Dedifferentiated amniotic fluid mesenchymal stem cell (primary cell): ENCODE results near the gene C17orf67.

Experiments used
- DNase-seq: peaks from one replicate; pipeline ENCODE4 v3.0.0-alpha.2; 2016; ENCODE audit errors: extremely low spot score

The C17orf67 gene

DNA sequence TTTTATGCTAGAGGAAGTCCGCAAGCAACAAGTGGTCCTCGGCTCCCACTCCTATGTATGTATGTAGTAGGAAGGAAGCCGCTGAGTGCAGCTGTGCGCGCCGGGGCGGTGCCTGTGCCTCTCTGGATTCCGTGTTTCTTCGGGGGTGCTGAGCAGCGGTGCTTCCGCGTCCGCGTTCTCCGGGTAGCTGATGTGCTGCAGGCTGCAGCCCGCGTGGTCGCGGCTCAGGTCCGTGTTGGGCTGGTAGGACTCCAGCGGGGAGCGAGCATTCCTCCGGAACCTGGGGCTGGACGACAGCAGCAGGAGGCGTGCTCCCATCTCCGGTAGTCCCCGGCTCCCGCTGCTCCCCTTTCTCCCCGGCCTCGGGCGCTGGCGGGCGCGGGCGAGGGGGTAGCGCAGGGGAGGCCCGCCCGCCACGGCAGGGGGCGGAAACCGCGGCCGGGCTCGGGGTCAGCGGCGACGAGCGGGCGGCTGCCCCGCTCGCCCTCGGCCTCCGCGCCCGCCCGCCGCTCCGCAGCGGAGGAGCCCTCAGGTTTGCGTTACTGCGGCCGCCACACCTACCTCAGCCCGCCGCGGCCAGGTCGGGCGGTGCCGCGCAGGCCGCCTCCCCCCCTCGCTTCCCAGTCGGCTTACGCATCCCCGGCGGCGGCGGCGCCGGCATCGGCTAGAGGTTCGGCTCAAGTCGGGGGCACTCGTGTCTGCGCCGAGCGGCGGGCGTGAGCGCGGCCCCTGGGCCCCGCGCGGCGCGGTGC, 487 bp downstream of the C17orf67 start:
- no peak for DNase-seq

DNA sequence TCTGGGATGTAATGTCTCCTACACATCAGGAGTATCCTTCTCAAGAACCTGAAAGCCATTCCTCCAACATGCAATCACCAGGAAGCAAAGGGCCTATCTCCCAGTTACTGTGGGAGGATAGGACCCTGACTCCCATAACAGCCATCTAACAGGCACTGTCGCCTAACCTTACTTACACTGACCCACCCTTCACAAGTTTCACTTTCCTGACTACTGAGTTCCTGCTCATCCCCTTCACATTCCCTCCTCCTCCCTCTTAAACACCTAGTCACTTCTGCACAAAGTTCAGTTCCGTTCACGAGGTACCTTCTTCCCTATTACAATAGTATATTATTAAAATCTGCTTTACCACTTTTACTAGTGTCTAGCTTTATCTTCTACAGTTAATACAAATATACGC, 1.3 kb downstream of the C17orf67 start:
- no peak for DNase-seq

DNA sequence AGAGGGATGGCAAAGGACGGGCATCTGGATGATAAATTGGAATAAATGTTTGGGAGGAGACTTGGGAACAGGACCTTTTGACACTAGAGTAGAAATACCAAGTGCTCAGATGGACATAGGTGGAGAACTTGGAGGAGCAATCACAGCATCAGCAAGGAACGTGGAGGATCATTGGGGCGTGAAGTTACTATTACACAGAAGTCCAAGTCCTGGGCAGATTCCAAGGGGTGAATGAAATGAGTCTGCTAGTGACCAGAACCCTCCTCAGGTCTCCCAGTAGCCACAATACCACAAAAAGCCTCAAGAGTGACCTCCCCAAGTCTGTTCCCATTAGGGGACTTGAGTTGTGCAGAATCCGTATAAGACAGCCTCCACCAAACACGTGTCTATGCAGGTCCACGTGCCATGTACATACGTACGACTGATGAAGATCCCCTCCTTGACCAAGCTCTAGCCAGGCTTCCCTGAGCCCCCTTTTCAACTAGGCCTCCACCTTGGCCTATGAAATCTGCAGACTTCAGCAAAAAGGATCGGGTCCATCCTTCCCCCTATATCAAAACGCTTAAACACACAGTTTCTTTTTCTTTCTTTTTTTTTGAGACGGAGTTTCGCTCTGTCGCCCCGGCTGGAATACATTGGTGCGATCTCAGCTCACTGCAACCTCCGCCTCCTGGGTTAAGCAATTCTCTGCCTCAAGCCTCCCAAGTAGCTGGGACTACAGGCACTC, 2.2 kb downstream of the C17orf67 start:
- DNase-seq = no peak

GRCh38 chr17:56830726-56831368, 2.9 kb downstream of the C17orf67 start:
- no peak for DNase-seq

DNA sequence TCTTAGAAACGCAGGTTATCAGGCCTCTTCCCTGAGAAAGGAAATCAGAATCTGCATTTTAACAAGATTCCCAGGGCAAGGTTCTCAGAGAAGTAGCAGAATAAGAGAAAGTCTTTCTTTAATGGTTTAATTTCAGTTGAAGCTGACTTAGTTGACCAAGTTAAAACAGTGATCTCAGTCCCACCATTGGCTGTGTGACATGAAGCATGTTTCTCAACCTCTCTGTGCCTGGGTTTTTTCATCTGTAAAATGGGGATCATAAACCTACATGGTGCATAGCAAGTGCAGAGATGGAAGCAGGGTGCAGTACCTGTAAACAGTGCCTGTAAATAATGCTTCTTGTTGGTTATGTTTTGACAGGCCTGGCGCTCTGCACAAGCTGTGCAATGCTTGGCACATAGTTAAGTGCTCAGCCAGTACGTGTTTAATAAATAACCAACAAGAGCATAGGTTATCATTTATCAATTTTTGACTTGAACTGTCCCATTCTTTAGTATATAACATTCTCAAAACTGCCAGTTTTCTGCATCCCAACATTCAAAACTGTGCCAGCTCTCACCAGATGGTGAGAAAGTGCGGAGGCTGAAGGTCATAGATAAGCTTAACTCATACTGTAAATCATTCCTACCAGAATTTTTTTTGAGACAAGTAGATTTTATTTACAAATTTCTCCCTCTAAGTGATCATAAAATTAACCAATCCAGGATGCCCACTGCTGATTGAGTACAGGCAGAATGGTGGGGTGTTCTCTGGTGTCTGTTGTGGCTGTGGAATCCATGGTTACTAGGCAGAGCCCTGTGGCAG, 6.9 kb downstream of the C17orf67 start:
- no peak for DNase-seq

DNA sequence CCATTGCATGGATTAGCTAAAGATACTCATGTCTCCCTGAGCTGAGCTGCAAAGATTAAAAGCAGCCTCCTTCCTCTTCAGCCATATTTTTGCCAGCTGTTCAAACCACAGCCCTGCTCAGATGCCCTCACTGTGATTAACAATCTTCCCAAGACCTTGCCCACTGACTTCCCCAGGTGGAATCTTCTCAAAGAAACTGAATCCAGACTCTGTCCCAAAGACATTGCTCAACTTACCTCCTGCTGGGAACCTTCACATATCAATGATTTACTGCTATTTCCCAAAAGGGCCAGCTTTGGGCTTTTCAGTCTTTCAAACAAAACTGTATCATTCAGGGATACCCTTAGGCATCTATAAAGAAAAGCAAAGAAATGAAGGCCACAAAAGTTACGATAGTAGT, 9.2 kb downstream of the C17orf67 start:
- DNase-seq = no peak

DNA sequence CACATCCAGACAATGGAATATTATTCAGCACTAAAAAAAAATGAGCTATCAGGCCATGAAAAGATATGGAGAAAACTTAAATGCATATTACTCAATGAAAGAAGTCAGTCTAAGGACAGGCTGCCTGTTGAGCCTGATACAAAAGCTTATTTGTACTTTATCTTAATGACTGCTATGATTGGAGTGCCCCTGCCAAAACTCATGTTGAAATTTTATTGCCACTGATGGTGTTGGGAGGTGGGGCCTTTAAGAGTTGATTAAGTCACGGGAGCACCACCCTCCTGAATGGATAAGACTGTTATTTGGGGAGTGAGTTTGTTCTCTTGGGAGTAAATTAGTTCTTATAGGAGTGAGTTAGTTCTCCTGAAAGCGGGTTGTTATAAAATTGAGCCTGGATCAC, 9.9 kb downstream of the C17orf67 start:
- DNase-seq = no peak

DNA sequence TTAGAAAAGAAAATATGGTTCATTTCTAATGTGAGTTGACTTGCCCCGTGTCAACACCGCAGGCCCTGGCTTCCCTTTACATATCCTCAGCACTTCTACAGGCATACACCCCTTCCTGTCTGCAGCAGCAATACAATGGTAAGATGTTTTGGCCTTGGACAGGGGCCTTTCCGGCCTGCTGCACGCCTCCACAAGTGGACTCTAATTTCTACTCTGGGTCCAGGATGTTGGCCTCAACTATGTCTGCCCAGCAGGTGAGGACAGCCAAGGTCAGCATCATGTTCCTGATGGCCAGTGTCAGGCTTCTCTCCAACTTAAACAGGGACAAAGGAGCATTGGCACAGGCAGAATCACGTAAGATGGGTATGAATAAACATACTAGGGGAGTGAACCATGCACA, 11.0 kb downstream of the C17orf67 start:
- no peak for DNase-seq

- DNase-seq = no peak
These were observed 11.7 kb downstream of the C17orf67 start for GRCh38 chr17:56821847-56822534.

GRCh38 chr17:56820207-56820606, 13.5 kb downstream of the C17orf67 start:
- no peak for DNase-seq

- peak; percentile 31 for DNase-seq
These were observed 14.1 kb downstream of the C17orf67 start for GRCh38 chr17:56819431-56820145.

DNA sequence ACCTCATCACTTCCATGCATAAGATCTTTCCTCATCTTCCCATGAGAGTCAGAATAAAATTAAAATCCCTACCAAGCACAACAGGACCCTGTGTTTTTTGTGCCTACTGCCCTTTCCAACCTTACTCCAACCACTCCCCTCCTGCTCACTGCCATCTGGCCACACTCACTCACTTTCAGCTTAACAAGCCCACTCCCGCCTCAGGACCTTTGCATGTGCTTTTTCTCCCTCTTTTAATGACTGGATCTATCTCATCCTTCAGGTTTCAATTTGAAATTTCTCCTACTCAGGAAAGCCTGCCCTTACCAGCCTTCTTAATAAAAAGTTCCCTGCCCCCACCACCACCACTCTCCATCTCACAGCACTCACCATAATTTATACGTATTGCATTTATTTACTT, 14.7 kb downstream of the C17orf67 start:
- no peak for DNase-seq

- no peak for DNase-seq
These were observed 16.7 kb downstream of the C17orf67 start for GRCh38 chr17:56817066-56817465.

- DNase-seq = peak; percentile 49
These were observed 18.0 kb downstream of the C17orf67 start for GRCh38 chr17:56815711-56816110.

- DNase-seq = no peak
These were observed 20.8 kb downstream of the C17orf67 start for GRCh38 chr17:56812901-56813388.

- DNase-seq = no peak
These were observed 22.6 kb downstream of the C17orf67 start for GRCh38 chr17:56810891-56811775.

DNA sequence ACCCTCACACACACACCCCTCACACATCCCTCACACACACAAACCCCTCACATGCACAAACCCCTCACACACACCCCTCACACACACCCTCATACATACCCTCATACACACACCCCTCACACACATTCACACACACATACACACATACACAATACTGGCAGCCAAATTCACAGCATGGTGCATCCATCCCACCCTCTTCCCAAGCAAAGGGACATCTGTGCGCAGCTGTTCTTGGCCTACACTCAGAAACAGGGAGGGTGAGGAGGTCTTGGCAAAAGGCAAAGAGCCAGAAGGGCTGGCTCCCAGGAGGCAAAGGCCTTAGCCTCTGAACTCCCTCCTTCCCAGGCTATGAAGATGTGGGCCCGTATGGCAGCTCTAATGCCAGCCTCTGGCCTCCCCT, 23.4 kb downstream of the C17orf67 start:
- DNase-seq = no peak

DNA sequence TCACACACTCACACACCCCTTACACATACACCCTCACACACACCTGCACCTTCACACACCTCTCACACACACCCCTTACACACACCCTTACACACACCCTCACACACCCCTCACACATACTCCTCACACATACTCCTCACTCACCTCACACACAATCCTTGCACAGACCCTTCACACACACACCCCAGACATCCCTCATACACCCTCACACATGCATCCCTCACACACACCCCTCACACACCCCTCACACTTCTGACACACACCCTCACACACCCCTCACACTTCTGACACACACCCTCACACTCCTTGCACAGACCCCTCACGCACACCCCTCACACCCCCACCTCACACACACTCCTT, 23.9 kb downstream of the C17orf67 start:
- no peak for DNase-seq

DNA sequence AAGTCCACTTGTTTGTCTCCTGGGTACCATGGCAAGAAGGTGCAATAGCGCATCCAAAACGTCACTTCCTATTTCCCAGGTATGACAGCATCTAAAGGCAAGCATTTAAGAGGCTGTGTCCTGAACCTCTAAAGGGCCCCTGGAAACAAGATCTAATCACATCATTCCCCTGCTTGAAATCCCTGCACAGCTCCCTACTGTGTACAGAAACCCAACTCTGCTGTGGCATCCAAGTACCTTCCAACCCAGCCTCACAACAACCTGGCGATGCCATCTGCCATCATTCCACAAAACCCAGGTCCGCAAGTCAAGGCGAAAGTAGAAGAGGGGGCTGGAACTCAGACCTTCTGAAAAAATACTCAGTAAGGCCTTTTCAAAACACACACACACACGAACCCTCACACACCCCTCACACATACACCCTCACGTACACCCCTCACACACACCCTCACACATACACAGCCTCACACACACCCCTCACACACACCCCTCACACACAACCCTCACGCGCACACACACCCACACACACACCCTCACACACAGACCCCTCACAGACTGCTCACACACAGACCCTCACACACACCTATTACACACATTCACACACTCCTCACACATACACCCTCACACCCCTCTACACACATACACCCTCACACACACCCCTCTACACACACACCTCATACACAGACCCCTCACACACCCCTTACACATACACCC, 24.5 kb downstream of the C17orf67 start:
- DNase-seq = no peak
